Smooth muscle cell (in vitro differentiated cells): ENCODE measurements around the gene SMIM29. TPM values are rescaled to one million over a fixed set of nuclear protein-coding genes. Genes with fewer than 3 reads are reported as not detected.

Source experiments
- DNase-seq: peaks from one replicate; lab custom pipeline; 2025; ENCODE audit not compliant: unreplicated experiment; lab: John Stamatoyannopoulos, UW
- H2AFZ ChIP-seq: fragments of 200-600 bp; sonication (generic); 2 replicates; pipeline ENCODE4 v1.6.0; 2016; ENCODE audit warnings: antibody characterized with exemption, low read depth, mild to moderate bottlenecking
- H3F3A ChIP-seq: fragments of 200-600 bp; sonication (generic); 2 replicates; pipeline ENCODE4 v1.6.0; 2017; ENCODE audit warnings: antibody characterized with exemption, low read depth
- H3K27ac ChIP-seq: fragments of 200-600 bp; sonication (generic); 2 replicates; pipeline ENCODE4 v1.5.1; 2016; ENCODE audit warnings: low read depth, mild to moderate bottlenecking
- H3K27me3 ChIP-seq: fragments of 200-600 bp; sonication (generic); 2 replicates; pipeline ENCODE4 v1.6.1; 2016; ENCODE audit warnings: low read depth, mild to moderate bottlenecking
- H3K36me3 ChIP-seq: fragments of 200-600 bp; sonication (generic); 2 replicates; pipeline ENCODE4 v1.5.1; 2016; ENCODE audit warnings: low read depth
- H3K4me1 ChIP-seq: fragments of 200-600 bp; sonication (generic); 2 replicates; pipeline ENCODE4 v1.5.1; 2016; ENCODE audit warnings: low read depth
- H3K4me2 ChIP-seq: fragments of 200-600 bp; sonication (generic); 2 replicates; pipeline ENCODE4 v1.6.0; 2016; ENCODE audit warnings: mild to moderate bottlenecking
- H3K4me3 ChIP-seq: fragments of 200-600 bp; sonication (generic); 2 replicates; pipeline ENCODE4 v1.5.1; 2016; ENCODE audit warnings: mild to moderate bottlenecking
- H3K79me2 ChIP-seq: fragments of 200-600 bp; sonication (generic); 2 replicates; pipeline ENCODE4 v1.6.0; 2016; ENCODE audit warnings: low read depth, mild to moderate bottlenecking
- H3K9ac ChIP-seq: fragments of 200-600 bp; sonication (generic); 2 replicates; pipeline ENCODE4 v1.6.0; 2016; ENCODE audit warnings: low read depth
- H3K9me3 ChIP-seq: fragments of 200-600 bp; sonication (generic); replicated peaks from 2 replicates; pipeline ENCODE4 v1.5.1; 2016; ENCODE audit warnings: low read depth
- H4K20me1 ChIP-seq: fragments of 200-600 bp; sonication (generic); 2 replicates; pipeline ENCODE4 v1.6.0; 2016; ENCODE audit warnings: low read depth
- WGBS: methylation state at CpG from one replicate; pipeline ENCODE4 v1.1.7; 2016; ENCODE audit warnings: low lambda C conversion rate; 5-methylcytosine and 5-hydroxymethylcytosine counted together
- polyA plus RNA-seq: library from polyadenylated mRNA; unstranded; fragments of >200 nt; fragmentation: Nextera tagmentation; extraction: Ambion mirVana; gene quantifications from 2 replicates; pipeline ENCODE4 v1.2.1, GENCODE V29; 2016
- total RNA-seq: library from RNA; depleted of rRNA; stranded (reverse); fragments of >200 nt; gene quantifications from 2 replicates; pipeline ENCODE4 v1.2.3, GENCODE V29; 2014
- TF ChIP-seq, protein P1 (sequence below): fragments of 200-600 bp; sonication (generic); IDR thresholded peaks from 2 replicates; pipeline ENCODE4 v1.5.1; 2017; ENCODE audit warnings: borderline replicate concordance, mild to moderate bottlenecking, antibody characterized with exemption; ENCODE audit not compliant: insufficient read depth, poor library complexity, severe bottlenecking

Gene SMIM29
- total and polyA plus RNA-seq, 2 experiments from 2014 or later = 29.2 to 29.7 TPM

GRCh38 chr6:34278833-34279232 is 30.0 kb upstream of the SMIM29 start:
- Histone ChIP-seq H3K27ac (no peak overlapping the region), H4K20me1 (no peaks in the 10 kb centered on the region), H3K4me3 (no peak overlapping the region), H3K79me2 (no peaks in the 10 kb centered on the region), H3K4me1 (no peaks in the 10 kb centered on the region), H3K9ac (no peak overlapping the region), H3K27me3 (no peaks in the 10 kb centered on the region), H3K9me3 (no peaks in the 10 kb centered on the region), H3F3A (no peaks in the 10 kb centered on the region), H3K36me3 (no peaks in the 10 kb centered on the region), H3K4me2 (no peak overlapping the region), H2AFZ (no peak overlapping the region)
- no peak for DNase-seq
- 83% methylated on average over 5 of the region's 5 CpGs for WGBS
- TF ChIP-seq, protein P1, sequence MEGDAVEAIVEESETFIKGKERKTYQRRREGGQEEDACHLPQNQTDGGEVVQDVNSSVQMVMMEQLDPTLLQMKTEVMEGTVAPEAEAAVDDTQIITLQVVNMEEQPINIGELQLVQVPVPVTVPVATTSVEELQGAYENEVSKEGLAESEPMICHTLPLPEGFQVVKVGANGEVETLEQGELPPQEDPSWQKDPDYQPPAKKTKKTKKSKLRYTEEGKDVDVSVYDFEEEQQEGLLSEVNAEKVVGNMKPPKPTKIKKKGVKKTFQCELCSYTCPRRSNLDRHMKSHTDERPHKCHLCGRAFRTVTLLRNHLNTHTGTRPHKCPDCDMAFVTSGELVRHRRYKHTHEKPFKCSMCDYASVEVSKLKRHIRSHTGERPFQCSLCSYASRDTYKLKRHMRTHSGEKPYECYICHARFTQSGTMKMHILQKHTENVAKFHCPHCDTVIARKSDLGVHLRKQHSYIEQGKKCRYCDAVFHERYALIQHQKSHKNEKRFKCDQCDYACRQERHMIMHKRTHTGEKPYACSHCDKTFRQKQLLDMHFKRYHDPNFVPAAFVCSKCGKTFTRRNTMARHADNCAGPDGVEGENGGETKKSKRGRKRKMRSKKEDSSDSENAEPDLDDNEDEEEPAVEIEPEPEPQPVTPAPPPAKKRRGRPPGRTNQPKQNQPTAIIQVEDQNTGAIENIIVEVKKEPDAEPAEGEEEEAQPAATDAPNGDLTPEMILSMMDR = no peak

- H3K79me2 ChIP-seq = no peaks in the 10 kb centered on the region
- H3K27ac ChIP-seq = no peak overlapping the region
- H3K4me2 ChIP-seq = no peak overlapping the region
- H3K9me3 ChIP-seq = no peaks in the 10 kb centered on the region
- no peaks in the 10 kb centered on the region for H3F3A ChIP-seq
- H3K9ac ChIP-seq = no peak overlapping the region
- no peaks in the 10 kb centered on the region for H3K4me1 ChIP-seq
- no peak overlapping the region for H2AFZ ChIP-seq
- DNase-seq = no peak
- H3K4me3 ChIP-seq = no peak overlapping the region
- no peaks in the 10 kb centered on the region for H3K27me3 ChIP-seq
- no peaks in the 10 kb centered on the region for H4K20me1 ChIP-seq
- TF ChIP-seq, protein P1 = no peak
- H3K36me3 ChIP-seq = no peaks in the 10 kb centered on the region
- WGBS = 100% methylated on average over 4 of the region's 4 CpGs
Observed at GRCh38 chr6:34277763-34278112, 28.9 kb upstream of the SMIM29 start.

- TF ChIP-seq, protein P1 = no peak
- Histone ChIP-seq H3K9me3 (no peaks in the 10 kb centered on the region), H3K4me2 (no peak overlapping the region), H3K27ac (no peak overlapping the region), H3K9ac (no peak overlapping the region), H3F3A (no peaks in the 10 kb centered on the region), H3K36me3 (no peaks in the 10 kb centered on the region), H2AFZ (no peak overlapping the region), H3K4me3 (no peak overlapping the region), H4K20me1 (no peaks in the 10 kb centered on the region), H3K27me3 (no peaks in the 10 kb centered on the region), H3K79me2 (no peaks in the 10 kb centered on the region), H3K4me1 (no peaks in the 10 kb centered on the region)
- no peak for DNase-seq
- WGBS = 81% methylated on average over 10 of the region's 10 CpGs
Observed at GRCh38 chr6:34276881-34277762, 28.3 kb upstream of the SMIM29 start.

DNA sequence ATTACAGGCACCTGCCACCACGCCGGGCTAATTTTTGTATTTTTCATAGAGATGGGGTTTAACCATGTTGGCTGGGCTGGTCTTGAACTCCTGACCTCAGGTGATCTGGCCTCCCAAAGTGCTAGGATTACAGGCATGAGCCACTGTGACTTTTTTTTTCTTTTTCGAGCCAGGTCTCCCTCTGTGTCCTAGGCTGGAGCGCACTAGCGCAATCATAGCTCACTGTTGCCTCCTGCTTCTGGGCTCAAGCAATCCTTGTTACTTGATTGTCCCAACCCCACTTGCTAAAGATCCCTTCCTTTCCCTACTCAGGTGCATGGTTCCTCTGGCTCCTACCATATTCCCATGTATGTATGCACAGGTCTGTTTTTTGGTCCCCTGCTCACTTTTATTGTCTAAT is 27.4 kb upstream of the SMIM29 start:
- WGBS = 87% methylated on average over 5 of the region's 5 CpGs
- H4K20me1 ChIP-seq = no peaks in the 10 kb centered on the region
- no peaks in the 10 kb centered on the region for H3K79me2 ChIP-seq
- no peaks in the 10 kb centered on the region for H3K36me3 ChIP-seq
- H3K27ac ChIP-seq = no peak overlapping the region
- no peaks in the 10 kb centered on the region for H3K9me3 ChIP-seq
- no peaks in the 10 kb centered on the region for H3K4me1 ChIP-seq
- H3K4me3 ChIP-seq = no peak overlapping the region
- no peaks in the 10 kb centered on the region for H3F3A ChIP-seq
- H3K27me3 ChIP-seq = no peaks in the 10 kb centered on the region
- DNase-seq = no peak
- no peak overlapping the region for H2AFZ ChIP-seq
- no peak overlapping the region for H3K9ac ChIP-seq
- TF ChIP-seq, protein P1 = no peak
- H3K4me2 ChIP-seq = no peak overlapping the region
